NT2/D1 (cell line): ENCODE measurements around the gene ARHGAP33.

Source experiments
- SUZ12 ChIP-seq: IDR thresholded peaks from 2 replicates; pipeline ENCODE4 v1.6.1; 2011; ENCODE audit not compliant: insufficient read length, insufficient read depth; ENCODE audit errors: extremely low read depth
- YY1 ChIP-seq: IDR thresholded peaks from 2 replicates; pipeline ENCODE4 v1.6.1; 2011; ENCODE audit not compliant: insufficient read length, insufficient read depth
- ZNF274 ChIP-seq: IDR thresholded peaks from 2 replicates; pipeline ENCODE4 v1.6.1; 2011; ENCODE audit warnings: mild to moderate bottlenecking, low read depth, low read length

DNA sequence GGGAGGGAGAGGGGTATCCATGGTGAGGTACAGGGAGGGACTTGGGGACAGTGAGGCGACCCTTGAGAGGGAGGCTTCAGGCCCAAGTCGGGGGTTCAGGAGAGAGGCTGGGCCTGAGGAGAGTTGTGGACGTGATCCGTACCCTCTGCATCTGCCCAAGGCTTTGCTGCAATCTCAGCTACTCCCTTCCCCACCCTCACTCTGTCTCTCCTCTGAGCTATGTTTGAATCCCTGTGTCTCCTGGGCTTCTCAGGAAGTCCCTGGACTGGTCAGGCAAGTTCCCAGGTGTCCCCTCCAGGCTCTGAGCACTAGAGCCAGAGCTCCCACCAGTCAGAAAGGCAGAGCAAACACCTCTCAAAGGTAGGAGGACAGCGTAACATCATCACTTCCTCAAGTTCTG lies 25.2 kb upstream of the ARHGAP33 start:
- TF ChIP-seq YY1, result no peak
- TF ChIP-seq ZNF274, result no peak
- no peak for TF ChIP-seq SUZ12
